HG03354 (cell line): ENCODE data around the gene TSPAN32.
"Not testable (repeated sequence)": the region's sequence is repeated elsewhere in the genome, so short reads cannot be mapped to it uniquely, and the experiment has no call there.

ENCODE experiments used
- ATAC-seq: cut with Tn5 transposase; IDR thresholded peaks from one replicate; pipeline ENCODE4 v1.9.1; 2021; ENCODE audit warnings: mild to moderate bottlenecking; ENCODE audit not compliant: unreplicated experiment, poor library complexity, severe bottlenecking

TSPAN32 gene

DNA sequence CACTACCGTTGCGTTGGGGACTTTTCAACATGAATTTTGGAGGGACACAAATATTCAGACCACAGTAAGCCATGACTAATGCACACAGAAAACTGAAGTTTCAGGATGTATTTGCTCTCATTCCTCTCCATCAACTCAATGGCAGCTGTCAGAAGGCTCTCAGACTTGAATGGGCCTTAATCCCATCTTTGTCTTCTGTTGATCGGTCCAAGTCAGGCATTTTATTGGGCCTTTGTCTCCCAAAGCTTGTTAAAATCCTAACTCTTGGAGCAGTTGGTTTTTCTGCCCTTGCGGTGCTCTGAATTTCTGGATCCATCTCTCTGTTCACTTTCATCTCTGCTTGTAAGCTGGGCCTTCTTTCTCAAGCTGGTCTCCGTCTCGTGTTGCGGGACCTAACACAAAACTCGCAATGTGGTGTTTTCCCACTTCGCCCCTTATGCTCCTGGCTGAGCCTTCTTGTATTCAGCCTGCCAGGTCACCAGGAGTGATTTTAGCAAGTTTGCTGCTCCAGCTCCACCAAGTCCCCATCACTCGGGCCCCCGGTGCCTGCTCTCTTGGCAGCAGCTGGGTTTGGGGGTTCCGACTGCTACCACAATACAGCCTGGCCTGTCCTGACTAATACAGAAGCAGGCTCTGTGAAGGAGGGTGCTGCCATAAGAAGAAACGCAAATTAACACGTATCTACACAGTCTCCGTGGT is 27.0 kb downstream of the TSPAN32 start:
- ATAC-seq = no peak

DNA sequence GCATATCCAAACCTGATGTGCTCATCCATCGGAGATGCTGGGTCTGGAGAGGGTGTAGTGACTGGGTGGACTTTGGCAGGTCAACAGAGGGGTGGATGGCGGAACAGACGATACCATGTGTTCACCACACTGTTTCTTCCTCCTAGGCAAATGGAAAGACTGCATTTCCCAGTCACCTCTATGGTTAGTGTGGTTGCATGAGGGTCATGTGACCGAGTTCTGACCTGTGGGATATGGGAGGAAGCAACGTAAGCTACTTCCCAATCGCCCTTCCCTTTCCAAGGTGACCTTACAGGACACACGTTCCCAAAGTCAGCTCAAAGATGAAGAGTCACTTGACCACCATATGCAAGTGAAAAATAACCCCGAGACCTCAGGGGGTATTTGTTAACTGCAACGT is 27.7 kb downstream of the TSPAN32 start:
- no peak for ATAC-seq

- ATAC-seq = no peak
These were observed 28.9 kb downstream of the TSPAN32 start for GRCh38 chr11:2330696-2331095.

DNA sequence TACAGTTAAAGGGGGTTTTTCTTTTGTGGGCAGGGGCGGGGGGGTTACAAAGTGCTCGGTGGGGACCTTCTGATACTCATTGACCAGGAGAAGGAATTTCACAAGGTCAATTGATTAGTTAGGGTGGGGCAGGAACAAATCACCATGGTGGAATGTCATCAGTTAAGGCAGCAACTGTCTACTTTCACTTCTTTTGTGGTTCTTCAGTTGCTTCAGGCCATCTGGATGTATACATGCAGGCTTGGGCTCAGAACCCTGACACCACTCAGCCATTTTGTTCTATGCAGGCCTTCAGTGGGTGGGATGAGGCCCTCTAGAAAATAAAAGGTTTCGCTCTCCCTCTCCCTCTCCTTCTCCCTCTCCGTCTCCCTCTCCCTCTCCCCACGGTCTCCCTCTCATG is 29.6 kb downstream of the TSPAN32 start:
- ATAC-seq = no peak

- not testable (repeated sequence) for ATAC-seq
These were observed 30.8 kb downstream of the TSPAN32 start for GRCh38 chr11:2332569-2332968.

DNA sequence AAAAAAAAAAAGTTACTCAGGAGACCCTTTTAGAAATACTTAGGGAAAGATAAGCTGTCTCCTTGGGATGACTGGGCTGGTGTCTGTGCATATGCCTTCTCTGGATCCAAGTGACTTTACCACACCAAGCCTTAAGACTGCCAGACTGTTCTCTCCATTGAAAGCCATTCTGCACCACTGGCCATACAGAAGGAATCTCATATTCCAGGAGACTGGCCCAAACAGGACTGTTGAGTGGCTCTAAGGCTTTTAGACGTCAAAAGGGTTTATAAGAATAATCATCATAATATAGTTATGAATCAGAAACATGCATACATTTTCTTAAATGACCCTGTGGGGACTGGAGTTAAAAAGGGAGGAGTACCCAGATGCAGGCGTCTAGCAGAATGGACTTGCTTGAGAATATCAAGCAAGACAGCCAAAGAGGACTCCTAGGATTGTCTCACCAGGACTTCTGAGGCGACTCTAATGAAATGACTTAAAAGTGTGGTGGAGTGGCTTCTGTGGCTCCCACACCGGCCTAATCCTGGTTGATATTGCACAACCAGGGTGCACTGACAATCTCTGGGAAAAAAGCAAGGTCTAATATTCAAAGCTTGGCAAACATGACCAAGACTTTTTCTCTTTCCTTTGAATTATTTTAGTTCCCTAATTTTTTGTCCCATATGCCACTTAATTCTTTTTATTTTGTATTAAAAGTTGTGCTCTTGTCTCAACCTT is 31.8 kb downstream of the TSPAN32 start:
- not testable (repeated sequence) for ATAC-seq

- ATAC-seq = not testable (repeated sequence)
These were observed 33.5 kb downstream of the TSPAN32 start for GRCh38 chr11:2335286-2335685.

GRCh38 chr11:2338760-2339159 is 36.9 kb downstream of the TSPAN32 start:
- ATAC-seq = not testable (repeated sequence)

DNA sequence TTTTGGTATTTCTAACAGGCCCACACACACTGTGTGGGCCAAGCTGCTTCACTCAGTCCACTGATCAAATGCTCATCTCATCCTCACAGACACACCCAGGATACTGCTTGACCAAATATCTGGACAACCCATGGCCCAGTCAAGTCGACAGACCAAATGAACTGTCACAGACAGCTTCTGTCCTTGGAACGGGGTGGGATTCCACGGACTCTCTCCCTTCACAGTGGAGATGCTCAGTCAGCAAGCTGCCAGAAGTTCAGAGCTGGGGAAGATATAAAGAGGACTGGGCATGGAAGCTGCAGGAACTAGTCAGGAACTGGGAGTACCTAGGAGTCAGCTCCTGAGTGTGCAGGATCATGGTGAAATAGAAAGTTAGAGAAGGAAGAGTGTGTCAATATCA is 40.7 kb downstream of the TSPAN32 start:
- ATAC-seq = no peak

DNA sequence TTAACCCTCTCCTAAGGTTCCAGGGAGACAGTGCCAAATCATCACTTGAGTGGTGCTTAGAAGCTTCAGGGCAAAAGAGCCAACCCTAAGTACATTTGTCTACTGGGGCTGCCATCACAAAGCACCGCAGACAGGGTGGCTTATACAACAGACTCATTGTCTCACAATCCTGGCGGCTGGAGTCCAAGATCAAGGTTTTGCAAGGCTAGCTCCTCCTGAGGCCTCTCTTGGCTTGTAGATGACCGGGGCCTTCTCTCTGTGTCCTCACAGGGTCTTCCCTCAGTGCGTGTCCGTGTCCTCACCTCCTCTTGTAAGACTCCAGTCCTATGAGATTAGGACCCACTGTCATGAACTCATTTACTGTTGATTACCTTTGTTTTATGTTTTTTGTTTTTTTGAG is 41.2 kb downstream of the TSPAN32 start:
- no peak for ATAC-seq

DNA sequence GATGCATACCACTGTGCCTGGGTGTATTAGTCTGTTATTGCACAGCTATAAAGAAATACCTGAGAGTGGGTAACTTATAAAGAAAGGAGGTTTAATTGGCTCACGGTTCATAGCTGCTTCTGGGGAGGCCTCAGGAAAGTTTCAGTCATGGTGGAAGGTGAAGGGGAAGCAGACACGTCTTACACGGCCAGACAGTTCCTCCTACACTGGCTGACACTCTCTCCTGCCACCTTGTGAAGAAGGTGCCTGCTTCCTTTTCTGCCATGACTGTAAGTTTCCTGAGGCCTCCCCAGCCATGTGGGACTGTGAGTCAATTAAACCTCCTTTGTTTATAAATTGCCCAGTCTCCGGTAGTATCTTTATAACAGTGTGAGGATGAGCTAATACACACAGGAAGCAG is 41.7 kb downstream of the TSPAN32 start:
- no peak for ATAC-seq

DNA sequence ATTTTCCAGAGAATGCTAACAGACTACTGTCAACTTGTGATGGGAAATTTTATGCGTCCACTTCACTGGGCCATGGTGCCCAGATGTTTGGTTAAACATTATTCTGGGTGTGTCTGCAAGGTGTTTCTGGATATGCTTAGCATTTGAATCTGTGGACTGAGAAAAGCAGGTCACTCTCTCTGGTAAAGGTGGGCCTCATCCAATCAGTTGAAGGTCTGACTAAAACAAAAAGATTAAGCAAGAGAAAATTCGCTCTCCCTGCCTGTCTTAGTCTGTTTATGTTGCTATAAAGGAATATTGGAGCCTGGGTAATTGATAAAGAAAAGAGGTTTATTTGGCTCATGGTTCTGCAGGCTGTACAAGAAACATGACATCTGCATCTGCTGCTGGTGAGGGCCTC is 43.2 kb downstream of the TSPAN32 start:
- ATAC-seq = no peak

DNA sequence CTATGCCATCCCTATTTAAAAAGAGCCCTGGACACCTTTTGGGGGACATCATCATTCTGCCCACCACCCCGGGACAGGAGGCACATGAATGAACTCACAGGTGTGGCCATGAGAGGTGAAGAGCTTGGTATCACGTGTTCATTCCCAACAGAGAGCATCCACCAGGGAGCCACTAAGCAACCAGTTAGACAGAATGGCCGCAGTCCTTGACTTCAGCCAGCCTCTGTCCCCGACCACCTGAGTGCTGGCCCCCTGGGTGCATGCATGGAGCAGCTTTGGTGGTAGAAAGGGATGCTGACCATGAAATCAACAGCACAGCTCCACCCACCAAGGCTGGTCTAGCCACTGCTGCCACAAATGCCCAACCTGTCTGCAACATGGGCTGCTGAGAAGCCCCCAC is 44.2 kb downstream of the TSPAN32 start:
- no peak for ATAC-seq

GRCh38 chr11:2346586-2347307 is 44.9 kb downstream of the TSPAN32 start:
- ATAC-seq = no peak

GRCh38 chr11:2347308-2347830 is 45.6 kb downstream of the TSPAN32 start:
- ATAC-seq = no peak

GRCh38 chr11:2348986-2349385 is 47.2 kb downstream of the TSPAN32 start:
- ATAC-seq = no peak

DNA sequence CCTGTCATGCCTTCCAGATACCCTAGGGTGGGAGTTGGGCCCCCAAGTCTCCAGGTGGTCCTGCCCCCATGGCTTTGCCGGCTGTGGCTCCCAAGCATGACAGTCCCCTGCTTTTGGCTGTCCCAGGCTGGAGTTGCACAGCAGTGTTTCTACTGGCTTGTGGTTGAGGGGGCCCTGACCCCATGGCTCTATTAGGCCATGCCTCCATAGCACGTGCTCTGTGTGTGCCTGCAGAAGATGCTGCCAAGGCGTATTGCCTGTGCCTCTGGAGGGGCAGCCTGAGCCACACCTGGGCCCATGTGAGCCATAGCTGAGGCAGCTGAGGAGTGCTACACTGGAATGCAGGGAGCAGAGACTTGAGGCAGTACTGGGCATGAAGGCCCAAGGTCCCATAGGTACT is 49.9 kb downstream of the TSPAN32 start:
- no peak for ATAC-seq

DNA sequence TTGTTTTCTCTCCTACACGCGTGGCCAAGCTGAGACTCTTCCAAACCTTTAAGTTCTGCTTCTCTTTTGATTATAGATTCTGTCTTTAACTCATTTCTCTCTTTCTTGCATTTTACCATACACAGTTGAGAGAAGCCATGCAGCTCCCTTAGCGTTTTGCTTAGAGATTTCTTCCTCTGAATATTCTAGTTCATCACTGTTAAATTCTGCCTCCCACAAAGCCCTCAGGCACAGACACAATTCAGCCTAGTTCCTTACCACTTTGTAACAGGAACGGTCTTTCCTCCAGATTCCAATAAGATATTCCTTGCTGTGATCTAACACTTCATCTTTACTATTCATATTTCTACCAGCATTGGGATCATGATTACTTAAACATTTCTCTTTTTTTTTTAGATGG is 50.6 kb downstream of the TSPAN32 start:
- no peak for ATAC-seq

GRCh38 chr11:2355000-2355644 is 53.3 kb downstream of the TSPAN32 start:
- no peak for ATAC-seq

- ATAC-seq = no peak
These were observed 55.4 kb downstream of the TSPAN32 start for GRCh38 chr11:2357246-2357645.
